SK-N-MC (cell line): ENCODE results near the gene CFAP46.

Experiments
- EZH2 ChIP-seq: fragments of 200-600 bp; sonication (generic); IDR thresholded peaks from one replicate; pipeline ENCODE4 v1.6.1; 2017; ENCODE audit warnings: antibody characterized with exemption
- POLR2AphosphoS5 ChIP-seq: IDR thresholded peaks from 2 replicates; pipeline ENCODE4 v1.6.1; 2012; ENCODE audit warnings: mild to moderate bottlenecking, low read depth, low read length, borderline replicate concordance

DNA sequence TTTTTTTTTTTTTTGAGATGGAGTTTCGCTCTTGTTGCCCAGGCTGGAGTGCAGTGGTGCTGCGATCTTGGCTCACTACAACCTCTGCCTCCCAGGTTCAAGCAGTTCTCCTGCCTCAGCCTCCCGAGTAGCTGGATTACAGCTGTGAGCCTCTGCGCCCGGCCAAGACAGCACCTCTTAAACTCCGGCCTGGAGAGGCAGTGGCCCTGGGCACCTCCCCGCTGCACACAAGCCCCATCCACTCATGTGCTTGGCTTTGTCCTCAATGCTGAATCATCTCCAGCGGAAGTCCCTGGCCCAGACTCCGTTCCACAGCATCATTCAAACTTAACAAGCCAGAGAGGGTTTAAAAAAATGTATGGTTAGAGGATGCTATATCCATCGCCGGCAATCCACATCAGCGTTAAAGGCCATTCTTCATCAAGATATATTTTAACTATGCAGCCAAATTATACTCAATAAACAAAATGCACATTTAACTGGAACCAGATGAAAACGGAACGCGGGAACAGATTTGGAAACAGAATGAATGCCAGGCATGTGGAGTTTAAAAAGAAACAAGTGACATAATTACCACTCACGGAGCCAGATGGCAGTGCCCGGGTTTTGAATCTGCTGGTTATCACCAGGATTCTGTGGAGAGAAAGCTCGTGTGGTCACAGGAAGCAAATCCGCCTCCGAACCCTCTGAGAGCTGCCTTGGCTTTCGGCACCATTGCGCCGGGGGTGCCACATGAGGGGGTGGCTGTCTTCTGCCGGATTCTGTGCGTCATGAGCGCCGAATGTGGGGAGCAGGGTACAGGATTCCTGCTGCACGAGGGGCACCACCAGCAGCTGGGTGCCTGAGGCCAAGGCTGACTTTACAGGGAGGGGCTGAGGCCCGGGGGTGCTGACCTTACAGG, 45.6 kb upstream of the CFAP46 start:
- TF ChIP-seq EZH2 = no peak
- TF ChIP-seq POLR2AphosphoS5 = no peak
